ENCODE data around the gene LEPR.

- TF ChIP-seq CEBPB (IDR thresholded peaks at IDR 0.05) (no peak), POLR2A (IDR thresholded peaks at IDR 0.05; ENCODE audit: low read length) (no peak), EP300 (IDR thresholded peaks at IDR 0.05) (no peak)
- TF ChIP-seq, protein P1, sequence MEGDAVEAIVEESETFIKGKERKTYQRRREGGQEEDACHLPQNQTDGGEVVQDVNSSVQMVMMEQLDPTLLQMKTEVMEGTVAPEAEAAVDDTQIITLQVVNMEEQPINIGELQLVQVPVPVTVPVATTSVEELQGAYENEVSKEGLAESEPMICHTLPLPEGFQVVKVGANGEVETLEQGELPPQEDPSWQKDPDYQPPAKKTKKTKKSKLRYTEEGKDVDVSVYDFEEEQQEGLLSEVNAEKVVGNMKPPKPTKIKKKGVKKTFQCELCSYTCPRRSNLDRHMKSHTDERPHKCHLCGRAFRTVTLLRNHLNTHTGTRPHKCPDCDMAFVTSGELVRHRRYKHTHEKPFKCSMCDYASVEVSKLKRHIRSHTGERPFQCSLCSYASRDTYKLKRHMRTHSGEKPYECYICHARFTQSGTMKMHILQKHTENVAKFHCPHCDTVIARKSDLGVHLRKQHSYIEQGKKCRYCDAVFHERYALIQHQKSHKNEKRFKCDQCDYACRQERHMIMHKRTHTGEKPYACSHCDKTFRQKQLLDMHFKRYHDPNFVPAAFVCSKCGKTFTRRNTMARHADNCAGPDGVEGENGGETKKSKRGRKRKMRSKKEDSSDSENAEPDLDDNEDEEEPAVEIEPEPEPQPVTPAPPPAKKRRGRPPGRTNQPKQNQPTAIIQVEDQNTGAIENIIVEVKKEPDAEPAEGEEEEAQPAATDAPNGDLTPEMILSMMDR (IDR thresholded peaks at IDR 0.05) = no peak
- TF ChIP-seq, protein P2, sequence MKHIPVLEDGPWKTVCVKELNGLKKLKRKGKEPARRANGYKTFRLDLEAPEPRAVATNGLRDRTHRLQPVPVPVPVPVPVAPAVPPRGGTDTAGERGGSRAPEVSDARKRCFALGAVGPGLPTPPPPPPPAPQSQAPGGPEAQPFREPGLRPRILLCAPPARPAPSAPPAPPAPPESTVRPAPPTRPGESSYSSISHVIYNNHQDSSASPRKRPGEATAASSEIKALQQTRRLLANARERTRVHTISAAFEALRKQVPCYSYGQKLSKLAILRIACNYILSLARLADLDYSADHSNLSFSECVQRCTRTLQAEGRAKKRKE (CRISPR knock-in tag; IDR thresholded peaks at IDR 0.05; ENCODE audit: low read depth) = no peak
Measured at GRCh38 chr1:65392497-65392896, 28.0 kb upstream of the LEPR start.

Measured in A549 (cell line).